HepG2 (cell line): ENCODE measurements around the gene TIMM23. TPM values are rescaled to one million over a fixed set of nuclear protein-coding genes. Genes with fewer than 3 reads are reported as not detected.

Source experiments
- BCL3 ChIP-seq: sonication (generic); formaldehyde crosslinking; IDR thresholded peaks from 2 replicates; pipeline ENCODE4 v1.5.1; 2020; ENCODE audit warnings: mild to moderate bottlenecking, missing genetic modification reagents, moderate library complexity
- HDAC1 ChIP-seq: sonication (generic); formaldehyde crosslinking; IDR thresholded peaks from 2 replicates; pipeline ENCODE4 v1.5.1; 2020; ENCODE audit warnings: mild to moderate bottlenecking, missing genetic modification reagents
- IKZF1 ChIP-seq: fragments of 450-650 bp; IDR thresholded peaks from 2 replicates; pipeline ENCODE4 v1.7.1; 2016
- NR2F6 ChIP-seq, 2 experiments: IDR thresholded peaks; 2 replicates each; pipeline ENCODE4 v1.6.1; 2016; ENCODE audit warnings: antibody characterized with exemption in 1 of 2, mild to moderate bottlenecking in 1 of 2
- PAF1 ChIP-seq: IDR thresholded peaks from 2 replicates; pipeline ENCODE4 v1.6.1; 2016; ENCODE audit warnings: missing genetic modification reagents, missing compliant biosample characterization
- PRPF4 ChIP-seq: fragments of 200-400 bp; formaldehyde crosslinking; IDR thresholded peaks from 2 replicates; pipeline ENCODE4 v1.6.1; 2016; ENCODE audit warnings: low read length, low read depth; ENCODE audit not compliant: poor library complexity, severe bottlenecking
- RORA ChIP-seq: sonication (generic); formaldehyde crosslinking; IDR thresholded peaks from 2 replicates; pipeline ENCODE4 v1.5.0; 2020; ENCODE audit warnings: mild to moderate bottlenecking, missing genetic modification reagents, moderate library complexity
- STAT6 ChIP-seq: sonication (generic); formaldehyde crosslinking; IDR thresholded peaks from 2 replicates; pipeline ENCODE4 v1.4.0; 2020; ENCODE audit warnings: missing genetic modification reagents, mild to moderate bottlenecking, borderline replicate concordance
- ZNF280D ChIP-seq: sonication (generic); formaldehyde crosslinking; IDR thresholded peaks from 2 replicates; pipeline ENCODE4 v1.5.1; 2020; ENCODE audit warnings: mild to moderate bottlenecking, missing genetic modification reagents
- ZNF577 ChIP-seq: sonication (generic); formaldehyde crosslinking; IDR thresholded peaks from 2 replicates; pipeline ENCODE4 v1.4.0; 2020; ENCODE audit warnings: mild to moderate bottlenecking, low read depth, missing genetic modification reagents, borderline replicate concordance
- ZNF589 ChIP-seq: sonication (generic); formaldehyde crosslinking; conservative IDR thresholded peaks from 2 replicates; pipeline ENCODE4 v1.8.0; 2022; ENCODE audit warnings: mild to moderate bottlenecking, moderate library complexity, missing genetic modification reagents
- ZNF598 ChIP-seq: sonication (generic); formaldehyde crosslinking; IDR thresholded peaks from 2 replicates; pipeline ENCODE4 v1.5.1; 2020; ENCODE audit warnings: mild to moderate bottlenecking, missing genetic modification reagents, borderline replicate concordance
- ZNF770 ChIP-seq: sonication (generic); formaldehyde crosslinking; IDR thresholded peaks from 2 replicates; pipeline ENCODE4 v1.5.0; 2020; ENCODE audit warnings: mild to moderate bottlenecking, missing genetic modification reagents
- ZNF781 ChIP-seq: sonication (generic); formaldehyde crosslinking; IDR thresholded peaks from 2 replicates; pipeline ENCODE4 v1.5.1; 2020; ENCODE audit warnings: borderline replicate concordance, mild to moderate bottlenecking, missing genetic modification reagents; ENCODE audit errors: not compliant biosample characterization
- polyA plus RNA-seq, 8 experiments: library from polyadenylated mRNA; depleted of rRNA in 3 of 8; stranded (reverse) in 7 of 8; unstranded in 1 of 8; fragments of >200 nt; fragmentation: Illumina TruSeq in 4 of 8; extraction: Trizol in 4 of 8; gene quantifications; 2 replicates each; pipeline versions ENCODE4 v1.2.1 to v1.2.3, GENCODE V29; 2011 to 2016; ENCODE audit warnings: low read depth in 4 of 8, missing spikeins in 1 of 8, mixed read lengths in 1 of 8; ENCODE audit not compliant: insufficient read depth in 1 of 8
- total RNA-seq, 5 experiments: library from RNA; depleted of rRNA; stranded (reverse); fragments of >200 nt; fragmentation: Illumina TruSeq; extraction: Trizol; gene quantifications; 2 replicates each; pipeline ENCODE4 v1.2.3, GENCODE V29; 2016; ENCODE audit warnings: low read depth in 1 of 5

The TIMM23 gene
- total and polyA plus RNA-seq, 2 of the 13 experiments (the other 11 are each of a cell fraction or from before 2014, with no cell fraction given), result 80.2 to 98.6 TPM

GRCh38 chr10:45997557-45997956, 25.3 kb downstream of the TIMM23 start (continued):
- TF ChIP-seq STAT6 (CRISPR knock-in tag) (no peak), PRPF4 (no peak), RORA (CRISPR knock-in tag) (0 out of 2 replicates have a peak, but pooled peaks have one; percentile 13), PAF1 (no peak), IKZF1 (no peak), HDAC1 (CRISPR knock-in tag) (no peak), ZNF280D (no peak), BCL3 (no peak), ZNF770 (peak; percentile 86), ZNF577 (CRISPR knock-in tag) (no peak), ZNF598 (CRISPR knock-in tag) (no peak), ZNF781 (CRISPR knock-in tag) (no peak), ZNF589 (CRISPR knock-in tag) (no peak), NR2F6 (IDR thresholded peaks at IDR 0.05) (no peak), NR2F6 (CRISPR knock-in tag; IDR thresholded peaks at IDR 0.05) (no peak)
